ENCODE results near the gene FCF1. TPM values are rescaled to one million over a fixed set of nuclear protein-coding genes. Genes with fewer than 3 reads are reported as not detected.
A peak's percentile ranks its signal among the peaks of the same experiment; 100 is the strongest.

FCF1 gene
- total RNA-seq, 1 experiment from 2014 or later = 62.8 TPM

GRCh38 chr14:74762917-74763802 lies 50.2 kb downstream of the FCF1 start, which contains the start of gene YLPM1:
Gene YLPM1 (plus strand): TSS chr14:74763316. CDS start chr14:74763490, 174 bp downstream.
- peak; percentile 95 for DNase-seq (ENCODE audit: low read depth)

- peak; percentile 3 for DNase-seq (ENCODE audit: low read depth)
These were observed 51.0 kb downstream of the FCF1 start for GRCh38 chr14:74763803-74764531.

- no peak for DNase-seq (ENCODE audit: low read depth)
These were observed 52.8 kb downstream of the FCF1 start for GRCh38 chr14:74765721-74766120.

GRCh38 chr14:74771399-74771798 lies 58.5 kb downstream of the FCF1 start:
- no peak for DNase-seq (ENCODE audit: low read depth)

- no peak for DNase-seq (ENCODE audit: low read depth)
These were observed 71.7 kb downstream of the FCF1 start for GRCh38 chr14:74784634-74785033.

- no peak for DNase-seq (ENCODE audit: low read depth)
These were observed 72.2 kb downstream of the FCF1 start for GRCh38 chr14:74785056-74785613.

- DNase-seq (ENCODE audit: low read depth) = no peak
These were observed 73.9 kb downstream of the FCF1 start for GRCh38 chr14:74786796-74787315.

Small RNA genes within 50 kb of the gene (small RNA-seq; reads per million reads assigned to genes)
- gene RF00409 = not detected

Other genes with a start within 250 kb of the FCF1 start
- gene NPC2, start 219.8 kb upstream of the FCF1 start, total RNA-seq (2014; rRNA removed; shearing (Covaris generic)) = 203 and 243 TPM in 2 replicates
- gene ISCA2, start 219.4 kb upstream of the FCF1 start, total RNA-seq (2014; rRNA removed; shearing (Covaris generic)) = 21.1 and 23.3 TPM in 2 replicates
- gene LTBP2, start 100.9 kb upstream of the FCF1 start, total RNA-seq (2014; rRNA removed; shearing (Covaris generic)) = 32.5 and 34.9 TPM in 2 replicates
- 30.8 and 45.9 TPM in 2 replicates for gene AREL1, start 64 bp upstream of the FCF1 start, total RNA-seq (2014; rRNA removed; shearing (Covaris generic))
- 14.0 and 14.1 TPM in 2 replicates for gene YLPM1, start 50.2 kb downstream of the FCF1 start, total RNA-seq (2014; rRNA removed; shearing (Covaris generic))
- 0.03 TPM in 1 of 2 replicates, not detected in the other for gene PROX2, start 163.0 kb downstream of the FCF1 start, total RNA-seq (2014; rRNA removed; shearing (Covaris generic))
- 67.9 and 80.2 TPM in 2 replicates for gene DLST, start 168.8 kb downstream of the FCF1 start, total RNA-seq (2014; rRNA removed; shearing (Covaris generic))
- not detected in 2 replicates for gene RPS6KL1, start 210.1 kb downstream of the FCF1 start, total RNA-seq (2014; rRNA removed; shearing (Covaris generic))
- gene PGF, start 242.5 kb downstream of the FCF1 start, total RNA-seq (2014; rRNA removed; shearing (Covaris generic)) = 74.0 and 76.1 TPM in 2 replicates